ENCODE measurements around the gene LMO2. TPM values are rescaled to one million over a fixed set of nuclear protein-coding genes. Genes with fewer than 3 reads are reported as not detected.

The LMO2 gene
- total and polyA plus RNA-seq, 2 donors (not counting 3 experiments of a cell fraction or from before 2014, with no cell fraction given): 60.4 to 66.8 TPM

DNA sequence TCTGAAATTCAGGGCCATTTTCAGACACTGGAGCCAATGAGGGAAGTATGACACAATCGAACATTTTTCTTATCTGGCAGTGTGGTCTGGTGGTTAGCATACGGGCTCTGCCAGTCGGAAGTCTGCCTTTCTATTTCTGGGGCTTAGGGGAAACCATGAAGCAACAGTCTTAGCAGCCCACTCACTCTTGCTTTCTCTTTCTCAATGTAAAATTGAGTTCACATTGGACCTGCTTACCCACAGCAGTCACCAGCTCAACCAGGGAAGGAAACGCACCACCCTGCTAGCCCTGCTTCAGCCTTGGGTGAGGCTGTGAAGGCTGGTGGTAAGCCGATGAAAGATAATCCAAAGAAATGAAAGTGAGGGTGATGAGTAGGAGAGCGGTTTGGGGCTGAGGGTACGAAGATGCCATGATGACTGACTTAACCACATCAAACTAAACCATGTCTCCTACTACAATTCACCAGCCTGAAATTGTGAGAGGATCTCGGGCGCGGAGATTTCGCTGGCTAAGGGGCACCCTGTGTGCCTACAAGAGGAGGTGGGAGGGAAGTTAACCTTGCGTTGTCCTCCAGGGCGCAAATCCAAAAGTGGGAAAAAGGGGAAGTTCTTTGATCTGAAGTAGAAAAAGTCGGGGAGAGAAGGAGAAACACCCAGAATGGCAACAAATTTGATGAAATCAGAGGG, 2.0 kb upstream of the LMO2 start:
- H3K9me1 ChIP-seq (replicated peaks; ENCODE audit: control insufficient read depth, extremely low read depth, insufficient read depth, low read length): no peaks in the 10 kb centered on the region
- dilution Hi-C loops (cut with MboI; ENCODE audit: extremely low pct_ligation_motif_present, low sequenced_read_pairs): no loop called here
- no peak overlapping the region for H3K27ac ChIP-seq (ENCODE audit: insufficient read depth, low read depth, low read length)
- no peaks in the 10 kb centered on the region for H4K20me1 ChIP-seq (replicated peaks; ENCODE audit: control insufficient read depth, extremely low read depth, insufficient read depth, low read length)
- ChIA-PET POLR2A (no interaction called here), CTCF (interaction anchor here (1.0 kb wide), 3 partner anchors 13 to 77 kb away, joined by 3 read pairs; no protein-coding TSS in a partner anchor)
- FAIRE-seq (no peak), DNase-seq (ENCODE audit: low read depth, low spot score) (no peak)
- H3K27me3 ChIP-seq (ENCODE audit: control insufficient read depth in 2 of 2, insufficient read depth in 2 of 2, low read length in 2 of 2): peaks cover 0 to 5% of the 10 kb centered on the region in 2 experiments
- intact Hi-C loops (cut with micrococcal nuclease): no loop called here
- no TSS peak for BruUV-seq (replicated peaks)
- peaks cover 6% of the 10 kb centered on the region for H3K4me1 ChIP-seq (ENCODE audit: control insufficient read depth, extremely low read depth, insufficient read depth, low read length)
- TF ChIP-seq FOS (IDR thresholded peaks at IDR 0.05; ENCODE audit: borderline replicate concordance, insufficient read depth, low read length) (no peak), MYC (IDR thresholded peaks at IDR 0.05; ENCODE audit: low read depth, low read length) (no peak), GATA2 (IDR thresholded peaks at IDR 0.05; ENCODE audit: insufficient read depth, insufficient read length, low read depth, low read length) (no peak), EZH2 (IDR thresholded peaks at IDR 0.05; ENCODE audit: borderline replicate concordance, low read depth, low read length, severe bottlenecking) (no peak), POLR2AphosphoS5 (IDR thresholded peaks at IDR 0.05; ENCODE audit: insufficient read depth, low read depth, low read length) (no peak), POLR2A (IDR thresholded peaks at IDR 0.05; ENCODE audit: low read depth, low read length) (no peak), JUN (IDR thresholded peaks at IDR 0.05; ENCODE audit: borderline replicate concordance, insufficient read depth, insufficient read length, low read depth) (no peak)
- TF ChIP-seq, protein P1, sequence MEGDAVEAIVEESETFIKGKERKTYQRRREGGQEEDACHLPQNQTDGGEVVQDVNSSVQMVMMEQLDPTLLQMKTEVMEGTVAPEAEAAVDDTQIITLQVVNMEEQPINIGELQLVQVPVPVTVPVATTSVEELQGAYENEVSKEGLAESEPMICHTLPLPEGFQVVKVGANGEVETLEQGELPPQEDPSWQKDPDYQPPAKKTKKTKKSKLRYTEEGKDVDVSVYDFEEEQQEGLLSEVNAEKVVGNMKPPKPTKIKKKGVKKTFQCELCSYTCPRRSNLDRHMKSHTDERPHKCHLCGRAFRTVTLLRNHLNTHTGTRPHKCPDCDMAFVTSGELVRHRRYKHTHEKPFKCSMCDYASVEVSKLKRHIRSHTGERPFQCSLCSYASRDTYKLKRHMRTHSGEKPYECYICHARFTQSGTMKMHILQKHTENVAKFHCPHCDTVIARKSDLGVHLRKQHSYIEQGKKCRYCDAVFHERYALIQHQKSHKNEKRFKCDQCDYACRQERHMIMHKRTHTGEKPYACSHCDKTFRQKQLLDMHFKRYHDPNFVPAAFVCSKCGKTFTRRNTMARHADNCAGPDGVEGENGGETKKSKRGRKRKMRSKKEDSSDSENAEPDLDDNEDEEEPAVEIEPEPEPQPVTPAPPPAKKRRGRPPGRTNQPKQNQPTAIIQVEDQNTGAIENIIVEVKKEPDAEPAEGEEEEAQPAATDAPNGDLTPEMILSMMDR (IDR thresholded peaks at IDR 0.05; ENCODE audit: extremely low read depth in 1 of 2, insufficient read depth in 1 of 2, low read depth in 1 of 2, low read length in 2 of 2): no peak
- TF ChIP-seq, protein P2, sequence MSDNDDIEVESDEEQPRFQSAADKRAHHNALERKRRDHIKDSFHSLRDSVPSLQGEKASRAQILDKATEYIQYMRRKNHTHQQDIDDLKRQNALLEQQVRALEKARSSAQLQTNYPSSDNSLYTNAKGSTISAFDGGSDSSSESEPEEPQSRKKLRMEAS (IDR thresholded peaks at IDR 0.05; ENCODE audit: insufficient read depth, insufficient read length): no peak
- H3K4me3 ChIP-seq (replicated peaks in 1 of 3; ENCODE audit: insufficient read depth in 1 of 3, low read depth in 1 of 3, low read length in 3 of 3): no peak overlapping the region
- no peak overlapping the region for H3K9ac ChIP-seq (replicated peaks; ENCODE audit: extremely low read depth, insufficient read depth, low read length)
- no peaks in the 10 kb centered on the region for H3K79me2 ChIP-seq (ENCODE audit: control insufficient read depth, insufficient read depth, low read length)
- H3K36me3 ChIP-seq (ENCODE audit: control insufficient read depth in 2 of 2, extremely low read depth in 1 of 2, insufficient read depth in 2 of 2, low read length in 2 of 2): no peaks in the 10 kb centered on the region
- H2AFZ ChIP-seq (ENCODE audit: low read depth, low read length): no peak overlapping the region
- no peaks in the 10 kb centered on the region for H3K9me3 ChIP-seq (replicated peaks; ENCODE audit: control insufficient read depth, insufficient read depth, low read length)
- H3K4me2 ChIP-seq (ENCODE audit: insufficient read depth, low read length): no peak overlapping the region

Measured in endothelial cell of umbilical vein (primary cell).